HepG2 (cell line): ENCODE results near the gene FLT3LG. TPM values are rescaled to one million over a fixed set of nuclear protein-coding genes. Genes with fewer than 3 reads are reported as not detected.
A peak's percentile ranks its signal among the peaks of the same experiment; 100 is the strongest.

ENCODE experiments used
- ATAD3A ChIP-seq: sonication (generic); formaldehyde crosslinking; IDR thresholded peaks from 2 replicates; pipeline ENCODE4 v1.4.0; 2020; ENCODE audit warnings: missing genetic modification reagents
- CAMTA2 ChIP-seq: sonication (generic); formaldehyde crosslinking; IDR thresholded peaks from 2 replicates; pipeline ENCODE4 v1.4.0; 2020; ENCODE audit warnings: mild to moderate bottlenecking, missing genetic modification reagents, borderline replicate concordance
- ELF3 ChIP-seq: IDR thresholded peaks from 2 replicates; pipeline ENCODE4 v1.6.1; 2016; ENCODE audit warnings: missing genetic modification reagents, missing compliant biosample characterization
- HDAC2 ChIP-seq: sonication (generic); formaldehyde crosslinking; IDR thresholded peaks from 2 replicates; pipeline ENCODE4 v1.4.0; 2020; ENCODE audit warnings: missing genetic modification reagents
- MBD4 ChIP-seq: IDR thresholded peaks from 2 replicates; pipeline ENCODE4 v1.6.1; 2012; ENCODE audit warnings: low read length, inconsistent platforms, borderline replicate concordance
- MBNL3 ChIP-seq: fragments of 250-450 bp; sonication (Bioruptor Pico); conservative IDR thresholded peaks from 2 replicates; pipeline ENCODE4 v1.8.0; 2022; ENCODE audit warnings: mild to moderate bottlenecking, inconsistent platforms
- MTF2 ChIP-seq: sonication (generic); formaldehyde crosslinking; IDR thresholded peaks from 2 replicates; pipeline ENCODE4 v1.5.0; 2020; ENCODE audit warnings: missing genetic modification reagents, borderline replicate concordance
- NONO ChIP-seq, 2 experiments: fragments of 450-650 bp in 1 of 2; sonication (generic) in 1 of 2; formaldehyde crosslinking in 1 of 2; IDR thresholded peaks in 1 of 2; conservative IDR thresholded peaks in 1 of 2; 2 replicates each; pipeline versions ENCODE4 v1.6.1 to v1.8.0; 2017 to 2022; ENCODE audit warnings: mild to moderate bottlenecking in 1 of 2, missing genetic modification reagents in 1 of 2, moderate library complexity in 1 of 2
- PAF1 ChIP-seq: IDR thresholded peaks from 2 replicates; pipeline ENCODE4 v1.6.1; 2016; ENCODE audit warnings: missing genetic modification reagents, missing compliant biosample characterization
- POLR2AphosphoS5 ChIP-seq: IDR thresholded peaks from 2 replicates; pipeline ENCODE4 v1.6.1; 2012; ENCODE audit warnings: low read depth, low read length
- PPARG ChIP-seq: conservative IDR thresholded peaks from 2 replicates; pipeline ENCODE4 v1.6.1; 2016; ENCODE audit warnings: missing biosample characterization, missing genetic modification reagents
- RELA ChIP-seq: sonication (generic); formaldehyde crosslinking; IDR thresholded peaks from 2 replicates; pipeline ENCODE4 v1.4.0; 2020; ENCODE audit warnings: missing genetic modification reagents
- RORA ChIP-seq: sonication (generic); formaldehyde crosslinking; IDR thresholded peaks from 2 replicates; pipeline ENCODE4 v1.5.0; 2020; ENCODE audit warnings: mild to moderate bottlenecking, missing genetic modification reagents, moderate library complexity
- ZNF138 ChIP-seq: sonication (generic); formaldehyde crosslinking; IDR thresholded peaks from 2 replicates; pipeline ENCODE4 v1.5.0; 2020; ENCODE audit warnings: mild to moderate bottlenecking, low read depth, missing genetic modification reagents
- ZNF292 ChIP-seq: sonication (generic); formaldehyde crosslinking; IDR thresholded peaks from 2 replicates; pipeline ENCODE4 v1.8.1; 2022; ENCODE audit warnings: mild to moderate bottlenecking, low read depth, missing genetic modification reagents, borderline replicate concordance
- ZNF546 ChIP-seq: sonication (generic); formaldehyde crosslinking; conservative IDR thresholded peaks from 2 replicates; pipeline ENCODE4 v1.8.1; 2023; ENCODE audit warnings: mild to moderate bottlenecking, missing genetic modification reagents
- ZNF598 ChIP-seq: sonication (generic); formaldehyde crosslinking; IDR thresholded peaks from 2 replicates; pipeline ENCODE4 v1.5.1; 2020; ENCODE audit warnings: mild to moderate bottlenecking, missing genetic modification reagents, borderline replicate concordance
- ZNF605 ChIP-seq: sonication (generic); formaldehyde crosslinking; IDR thresholded peaks from 2 replicates; pipeline ENCODE4 v1.8.0; 2022; ENCODE audit warnings: mild to moderate bottlenecking, missing genetic modification reagents
- ZNF660 ChIP-seq: sonication (generic); formaldehyde crosslinking; IDR thresholded peaks from 2 replicates; pipeline ENCODE4 v1.5.1; 2020; ENCODE audit warnings: mild to moderate bottlenecking, low read depth, missing genetic modification reagents, borderline replicate concordance
- polyA plus RNA-seq, 8 experiments: library from polyadenylated mRNA; depleted of rRNA in 3 of 8; stranded (reverse) in 7 of 8; unstranded in 1 of 8; fragments of >200 nt; fragmentation: Illumina TruSeq in 4 of 8; extraction: Trizol in 4 of 8; gene quantifications; 2 replicates each; pipeline versions ENCODE4 v1.2.1 to v1.2.3, GENCODE V29; 2011 to 2016; ENCODE audit warnings: low read depth in 4 of 8, missing spikeins in 1 of 8, mixed read lengths in 1 of 8; ENCODE audit not compliant: insufficient read depth in 1 of 8
- total RNA-seq, 5 experiments: library from RNA; depleted of rRNA; stranded (reverse); fragments of >200 nt; fragmentation: Illumina TruSeq; extraction: Trizol; gene quantifications; 2 replicates each; pipeline ENCODE4 v1.2.3, GENCODE V29; 2016; ENCODE audit warnings: low read depth in 1 of 5
- TF ChIP-seq, protein P1 (sequence below): sonication (generic); formaldehyde crosslinking; IDR thresholded peaks from 2 replicates; pipeline ENCODE4 v1.8.0; 2022; ENCODE audit warnings: mild to moderate bottlenecking, missing genetic modification reagents
- TF ChIP-seq, protein P2 (sequence below): sonication (generic); formaldehyde crosslinking; IDR thresholded peaks from 2 replicates; pipeline ENCODE4 v1.4.0; 2020; ENCODE audit warnings: missing genetic modification reagents
- TF ChIP-seq, protein P3 (sequence below): sonication (generic); formaldehyde crosslinking; IDR thresholded peaks from 2 replicates; pipeline ENCODE4 v1.4.0; 2020; ENCODE audit warnings: mild to moderate bottlenecking, missing genetic modification reagents
- TF ChIP-seq, protein P4 (sequence below): sonication (generic); formaldehyde crosslinking; IDR thresholded peaks from 2 replicates; pipeline ENCODE4 v1.4.0; 2020; ENCODE audit warnings: missing genetic modification reagents, mild to moderate bottlenecking, borderline replicate concordance

The FLT3LG gene
- total and polyA plus RNA-seq, 2 of the 13 experiments (the other 11 are each of a cell fraction or from before 2014, with no cell fraction given) = 1.5 to 2.6 TPM

DNA sequence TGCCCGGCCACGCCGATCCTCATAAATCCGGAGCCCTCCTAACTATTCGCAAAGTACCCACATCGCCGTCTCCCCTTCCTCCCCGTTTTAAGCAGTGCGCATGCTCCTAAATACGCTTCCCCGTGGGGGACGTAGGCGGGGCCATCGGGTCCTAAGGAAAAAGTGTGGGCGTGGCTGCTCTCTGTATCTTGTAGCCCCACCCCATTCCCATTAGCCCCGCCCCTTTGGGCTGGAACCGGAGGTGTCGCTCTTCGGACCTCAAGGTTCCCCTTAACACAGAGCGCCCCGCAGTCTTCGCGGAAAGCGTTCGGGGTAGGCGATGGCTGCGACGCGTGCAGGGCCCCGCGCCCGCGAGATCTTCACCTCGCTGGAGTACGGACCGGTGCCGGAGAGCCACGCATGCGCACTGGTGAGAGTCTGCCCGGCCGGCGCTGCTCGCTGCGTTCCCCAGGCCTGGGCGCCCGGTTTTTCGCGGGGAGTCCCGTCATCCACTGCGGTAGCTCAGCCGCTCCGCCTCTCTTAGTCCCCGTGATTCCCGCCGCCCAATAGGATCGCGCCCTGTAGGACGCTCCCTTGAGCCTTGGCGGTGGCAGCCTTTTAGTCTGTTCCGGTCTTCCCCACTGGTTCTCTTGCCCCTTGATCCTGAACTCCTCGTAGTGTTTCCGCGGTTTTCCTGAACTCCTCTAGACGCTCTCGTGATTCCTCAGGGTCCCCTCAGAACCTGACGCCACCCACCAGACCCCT, 20.8 kb upstream of the FLT3LG start, which contains the start of gene ALDH16A1 (continued):
- TF ChIP-seq, protein P1, sequence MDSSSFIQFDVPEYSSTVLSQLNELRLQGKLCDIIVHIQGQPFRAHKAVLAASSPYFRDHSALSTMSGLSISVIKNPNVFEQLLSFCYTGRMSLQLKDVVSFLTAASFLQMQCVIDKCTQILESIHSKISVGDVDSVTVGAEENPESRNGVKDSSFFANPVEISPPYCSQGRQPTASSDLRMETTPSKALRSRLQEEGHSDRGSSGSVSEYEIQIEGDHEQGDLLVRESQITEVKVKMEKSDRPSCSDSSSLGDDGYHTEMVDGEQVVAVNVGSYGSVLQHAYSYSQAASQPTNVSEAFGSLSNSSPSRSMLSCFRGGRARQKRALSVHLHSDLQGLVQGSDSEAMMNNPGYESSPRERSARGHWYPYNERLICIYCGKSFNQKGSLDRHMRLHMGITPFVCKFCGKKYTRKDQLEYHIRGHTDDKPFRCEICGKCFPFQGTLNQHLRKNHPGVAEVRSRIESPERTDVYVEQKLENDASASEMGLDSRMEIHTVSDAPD (CRISPR knock-in tag) = no peak; the same call in 1 of the 2 replicates
- TF ChIP-seq HDAC2 (CRISPR knock-in tag) (no peak), ZNF292 (CRISPR knock-in tag) (no peak), ZNF546 (peak; percentile 57; the same call in 1 of the 2 replicates), MBNL3 (CRISPR knock-in tag) (no peak), ZNF660 (no peak), PAF1 (no peak), RORA (CRISPR knock-in tag) (no peak), ZNF598 (CRISPR knock-in tag) (no peak), MTF2 (CRISPR knock-in tag) (no peak), ATAD3A (CRISPR knock-in tag) (no peak), PPARG (CRISPR knock-in tag) (no peak; the same call in 1 of the 2 replicates), ZNF138 (CRISPR knock-in tag) (no peak), ZNF605 (0 out of 2 replicates have a peak, but pooled peaks have one; percentile 15), ELF3 (peak; percentile 17), POLR2AphosphoS5 (peak; percentile 99), CAMTA2 (CRISPR knock-in tag) (peak; percentile 77), MBD4 (no peak), RELA (CRISPR knock-in tag) (no peak), NONO (IDR thresholded peaks at IDR 0.05) (no peak), NONO (CRISPR knock-in tag; conservative IDR thresholded peaks at IDR 0.05) (peak; percentile 19; the same call in 1 of the 2 replicates)
- TF ChIP-seq, protein P2, sequence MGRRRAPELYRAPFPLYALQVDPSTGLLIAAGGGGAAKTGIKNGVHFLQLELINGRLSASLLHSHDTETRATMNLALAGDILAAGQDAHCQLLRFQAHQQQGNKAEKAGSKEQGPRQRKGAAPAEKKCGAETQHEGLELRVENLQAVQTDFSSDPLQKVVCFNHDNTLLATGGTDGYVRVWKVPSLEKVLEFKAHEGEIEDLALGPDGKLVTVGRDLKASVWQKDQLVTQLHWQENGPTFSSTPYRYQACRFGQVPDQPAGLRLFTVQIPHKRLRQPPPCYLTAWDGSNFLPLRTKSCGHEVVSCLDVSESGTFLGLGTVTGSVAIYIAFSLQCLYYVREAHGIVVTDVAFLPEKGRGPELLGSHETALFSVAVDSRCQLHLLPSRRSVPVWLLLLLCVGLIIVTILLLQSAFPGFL (CRISPR knock-in tag) = no peak
- TF ChIP-seq, protein P3, sequence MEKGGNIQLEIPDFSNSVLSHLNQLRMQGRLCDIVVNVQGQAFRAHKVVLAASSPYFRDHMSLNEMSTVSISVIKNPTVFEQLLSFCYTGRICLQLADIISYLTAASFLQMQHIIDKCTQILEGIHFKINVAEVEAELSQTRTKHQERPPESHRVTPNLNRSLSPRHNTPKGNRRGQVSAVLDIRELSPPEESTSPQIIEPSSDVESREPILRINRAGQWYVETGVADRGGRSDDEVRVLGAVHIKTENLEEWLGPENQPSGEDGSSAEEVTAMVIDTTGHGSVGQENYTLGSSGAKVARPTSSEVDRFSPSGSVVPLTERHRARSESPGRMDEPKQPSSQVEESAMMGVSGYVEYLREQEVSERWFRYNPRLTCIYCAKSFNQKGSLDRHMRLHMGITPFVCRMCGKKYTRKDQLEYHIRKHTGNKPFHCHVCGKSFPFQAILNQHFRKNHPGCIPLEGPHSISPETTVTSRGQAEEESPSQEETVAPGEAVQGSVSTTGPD (CRISPR knock-in tag) = no peak
- TF ChIP-seq, protein P4, sequence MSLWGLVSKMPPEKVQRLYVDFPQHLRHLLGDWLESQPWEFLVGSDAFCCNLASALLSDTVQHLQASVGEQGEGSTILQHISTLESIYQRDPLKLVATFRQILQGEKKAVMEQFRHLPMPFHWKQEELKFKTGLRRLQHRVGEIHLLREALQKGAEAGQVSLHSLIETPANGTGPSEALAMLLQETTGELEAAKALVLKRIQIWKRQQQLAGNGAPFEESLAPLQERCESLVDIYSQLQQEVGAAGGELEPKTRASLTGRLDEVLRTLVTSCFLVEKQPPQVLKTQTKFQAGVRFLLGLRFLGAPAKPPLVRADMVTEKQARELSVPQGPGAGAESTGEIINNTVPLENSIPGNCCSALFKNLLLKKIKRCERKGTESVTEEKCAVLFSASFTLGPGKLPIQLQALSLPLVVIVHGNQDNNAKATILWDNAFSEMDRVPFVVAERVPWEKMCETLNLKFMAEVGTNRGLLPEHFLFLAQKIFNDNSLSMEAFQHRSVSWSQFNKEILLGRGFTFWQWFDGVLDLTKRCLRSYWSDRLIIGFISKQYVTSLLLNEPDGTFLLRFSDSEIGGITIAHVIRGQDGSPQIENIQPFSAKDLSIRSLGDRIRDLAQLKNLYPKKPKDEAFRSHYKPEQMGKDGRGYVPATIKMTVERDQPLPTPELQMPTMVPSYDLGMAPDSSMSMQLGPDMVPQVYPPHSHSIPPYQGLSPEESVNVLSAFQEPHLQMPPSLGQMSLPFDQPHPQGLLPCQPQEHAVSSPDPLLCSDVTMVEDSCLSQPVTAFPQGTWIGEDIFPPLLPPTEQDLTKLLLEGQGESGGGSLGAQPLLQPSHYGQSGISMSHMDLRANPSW (CRISPR knock-in tag) = peak; percentile 76
